ENCODE results near the gene RAMP3. TPM values are rescaled to one million over a fixed set of nuclear protein-coding genes. Genes with fewer than 3 reads are reported as not detected.

Gene RAMP3
- total and polyA plus RNA-seq, 2 donors (not counting 1 experiment from before 2014, with no cell fraction given), result 0.17 TPM; not detected in 1

GRCh38 chr7:45150199-45150598 lies 7.4 kb upstream of the RAMP3 start:
- no peak overlapping the region for H3K4me2 ChIP-seq (ENCODE audit: extremely low read depth, insufficient read depth, low read length)
- H3K4me3 ChIP-seq (replicated peaks in 1 of 4; ENCODE audit: control extremely low read depth in 1 of 4, insufficient read depth in 1 of 4, low read depth in 3 of 4, low read length in 4 of 4), result no peak overlapping the region
- no peaks in the 10 kb centered on the region for H3K79me2 ChIP-seq (ENCODE audit: control insufficient read depth, insufficient read depth, low read length)
- no peaks in the 10 kb centered on the region for H3K4me1 ChIP-seq (ENCODE audit: control insufficient read depth, extremely low read depth, insufficient read depth, low read length)
- no peak overlapping the region for H2AFZ ChIP-seq (ENCODE audit: low read length)
- H3K27me3 ChIP-seq (ENCODE audit: control insufficient read depth, insufficient read depth, low read length), result peaks cover 7% of the 10 kb centered on the region
- no peak for TF ChIP-seq EZH2 (IDR thresholded peaks at IDR 0.05; ENCODE audit: low read length, missing control alignments)
- TF ChIP-seq, protein P1, sequence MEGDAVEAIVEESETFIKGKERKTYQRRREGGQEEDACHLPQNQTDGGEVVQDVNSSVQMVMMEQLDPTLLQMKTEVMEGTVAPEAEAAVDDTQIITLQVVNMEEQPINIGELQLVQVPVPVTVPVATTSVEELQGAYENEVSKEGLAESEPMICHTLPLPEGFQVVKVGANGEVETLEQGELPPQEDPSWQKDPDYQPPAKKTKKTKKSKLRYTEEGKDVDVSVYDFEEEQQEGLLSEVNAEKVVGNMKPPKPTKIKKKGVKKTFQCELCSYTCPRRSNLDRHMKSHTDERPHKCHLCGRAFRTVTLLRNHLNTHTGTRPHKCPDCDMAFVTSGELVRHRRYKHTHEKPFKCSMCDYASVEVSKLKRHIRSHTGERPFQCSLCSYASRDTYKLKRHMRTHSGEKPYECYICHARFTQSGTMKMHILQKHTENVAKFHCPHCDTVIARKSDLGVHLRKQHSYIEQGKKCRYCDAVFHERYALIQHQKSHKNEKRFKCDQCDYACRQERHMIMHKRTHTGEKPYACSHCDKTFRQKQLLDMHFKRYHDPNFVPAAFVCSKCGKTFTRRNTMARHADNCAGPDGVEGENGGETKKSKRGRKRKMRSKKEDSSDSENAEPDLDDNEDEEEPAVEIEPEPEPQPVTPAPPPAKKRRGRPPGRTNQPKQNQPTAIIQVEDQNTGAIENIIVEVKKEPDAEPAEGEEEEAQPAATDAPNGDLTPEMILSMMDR (conservative IDR thresholded peaks at IDR 0.05 in 1 of 2, IDR thresholded peaks at IDR 0.05 in 1 of 2; ENCODE audit: low read depth in 1 of 2, low read length in 2 of 2), result no peak
- H3K36me3 ChIP-seq (ENCODE audit: control insufficient read depth, insufficient read depth, low read length), result no peaks in the 10 kb centered on the region
- no peak overlapping the region for H3K9ac ChIP-seq (ENCODE audit: insufficient read depth, low read length)
- no peaks in the 10 kb centered on the region for H3K9me3 ChIP-seq (ENCODE audit: control insufficient read depth, insufficient read depth, low read depth, low read length)
- no peak overlapping the region for H3K27ac ChIP-seq (ENCODE audit: insufficient read depth, low read length)
- no peaks in the 10 kb centered on the region for H4K20me1 ChIP-seq (ENCODE audit: control insufficient read depth, extremely low read depth, insufficient read depth, low read length)
- no peak for DNase-seq (ENCODE audit: low read depth in 2 of 2)

- H3K79me2 ChIP-seq (ENCODE audit: control insufficient read depth, insufficient read depth, low read length), result no peaks in the 10 kb centered on the region
- no peaks in the 10 kb centered on the region for H4K20me1 ChIP-seq (ENCODE audit: control insufficient read depth, extremely low read depth, insufficient read depth, low read length)
- no peak overlapping the region for H3K9ac ChIP-seq (ENCODE audit: insufficient read depth, low read length)
- no peaks in the 10 kb centered on the region for H3K9me3 ChIP-seq (ENCODE audit: control insufficient read depth, insufficient read depth, low read depth, low read length)
- DNase-seq (ENCODE audit: low read depth in 2 of 2), result no peak
- no peak overlapping the region for H3K4me2 ChIP-seq (ENCODE audit: extremely low read depth, insufficient read depth, low read length)
- no peaks in the 10 kb centered on the region for H3K4me1 ChIP-seq (ENCODE audit: control insufficient read depth, extremely low read depth, insufficient read depth, low read length)
- peaks cover 7% of the 10 kb centered on the region for H3K27me3 ChIP-seq (ENCODE audit: control insufficient read depth, insufficient read depth, low read length)
- H3K4me3 ChIP-seq (replicated peaks in 1 of 4; ENCODE audit: control extremely low read depth in 1 of 4, insufficient read depth in 1 of 4, low read depth in 3 of 4, low read length in 4 of 4), result no peak overlapping the region
- TF ChIP-seq, protein P1 (conservative IDR thresholded peaks at IDR 0.05 in 1 of 2, IDR thresholded peaks at IDR 0.05 in 1 of 2; ENCODE audit: low read depth in 1 of 2, low read length in 2 of 2), result no peak
- no peak for TF ChIP-seq EZH2 (IDR thresholded peaks at IDR 0.05; ENCODE audit: low read length, missing control alignments)
- H2AFZ ChIP-seq (ENCODE audit: low read length), result no peak overlapping the region
- no peak overlapping the region for H3K27ac ChIP-seq (ENCODE audit: insufficient read depth, low read length)
- H3K36me3 ChIP-seq (ENCODE audit: control insufficient read depth, insufficient read depth, low read length), result no peaks in the 10 kb centered on the region
Measured at GRCh38 chr7:45151131-45151684, 6.4 kb upstream of the RAMP3 start.

GRCh38 chr7:45151967-45152366 lies 5.6 kb upstream of the RAMP3 start:
- Histone ChIP-seq H3K27me3 (ENCODE audit: control insufficient read depth, insufficient read depth, low read length) (peaks cover 12% of the 10 kb centered on the region), H3K79me2 (ENCODE audit: control insufficient read depth, insufficient read depth, low read length) (no peaks in the 10 kb centered on the region), H2AFZ (ENCODE audit: low read length) (no peak overlapping the region), H3K4me3 (replicated peaks in 1 of 4; ENCODE audit: control extremely low read depth in 1 of 4, insufficient read depth in 1 of 4, low read depth in 3 of 4, low read length in 4 of 4) (no peak overlapping the region), H3K36me3 (ENCODE audit: control insufficient read depth, insufficient read depth, low read length) (no peaks in the 10 kb centered on the region), H3K27ac (ENCODE audit: insufficient read depth, low read length) (no peak overlapping the region), H3K4me2 (ENCODE audit: extremely low read depth, insufficient read depth, low read length) (no peak overlapping the region), H4K20me1 (ENCODE audit: control insufficient read depth, extremely low read depth, insufficient read depth, low read length) (no peaks in the 10 kb centered on the region), H3K9ac (ENCODE audit: insufficient read depth, low read length) (no peak overlapping the region), H3K9me3 (ENCODE audit: control insufficient read depth, insufficient read depth, low read depth, low read length) (no peaks in the 10 kb centered on the region), H3K4me1 (ENCODE audit: control insufficient read depth, extremely low read depth, insufficient read depth, low read length) (no peaks in the 10 kb centered on the region)
- TF ChIP-seq EZH2 (IDR thresholded peaks at IDR 0.05; ENCODE audit: low read length, missing control alignments), result no peak
- TF ChIP-seq, protein P1 (conservative IDR thresholded peaks at IDR 0.05 in 1 of 2, IDR thresholded peaks at IDR 0.05 in 1 of 2; ENCODE audit: low read depth in 1 of 2, low read length in 2 of 2), result no peak
- DNase-seq (ENCODE audit: low read depth in 2 of 2), result no peak

All from fibroblast of lung (primary cell).